GM12875 (cell line): ENCODE data around the gene UGT1A7.
"Not testable (repeated sequence)": the region's sequence is repeated elsewhere in the genome, so short reads cannot be mapped to it uniquely, and the experiment has no call there.

ENCODE experiments used
- H3K4me3 ChIP-seq: one replicate; pipeline ENCODE4 v1.5.1; 2011; ENCODE audit warnings: low read depth, low read length, control low read depth
- CTCF ChIP-seq: IDR thresholded peaks from 2 replicates; pipeline ENCODE4 v1.5.1; 2011; ENCODE audit warnings: low read depth, mild to moderate bottlenecking, control low read depth, inconsistent platforms, low read length, moderate library complexity, borderline replicate concordance; ENCODE audit not compliant: insufficient read depth

The UGT1A7 gene

GRCh38 chr2:233681521-233682099 lies at the start of gene UGT1A7:
Gene UGT1A7, plus strand, starts transcription at chr2:233681901. Its CDS starts 37 bp downstream, at chr2:233681938.
- H3K4me3 ChIP-seq, result no peak within 1 kb of the TSS
- TF ChIP-seq CTCF, result no peak

GRCh38 chr2:233636306-233636705 lies 45.4 kb upstream of the UGT1A7 start, which contains the start of gene UGT1A10:
Gene UGT1A10, plus strand, starts transcription at chr2:233636448. Its CDS starts 75 bp downstream, at chr2:233636523.
- not testable (repeated sequence) for H3K4me3 ChIP-seq

GRCh38 chr2:233638836-233639235 lies 42.9 kb upstream of the UGT1A7 start:
- H3K4me3 ChIP-seq, result no peak overlapping the region
- TF ChIP-seq CTCF, result no peak

GRCh38 chr2:233639860-233640259 lies 41.8 kb upstream of the UGT1A7 start:
- no peak for TF ChIP-seq CTCF
- no peak overlapping the region for H3K4me3 ChIP-seq

- no peak overlapping the region for H3K4me3 ChIP-seq
- TF ChIP-seq CTCF, result peak; percentile 37; the same call in 1 of the 2 replicates
Measured at GRCh38 chr2:233643128-233643527, 38.6 kb upstream of the UGT1A7 start.

- not testable (repeated sequence) for H3K4me3 ChIP-seq
Measured at GRCh38 chr2:233646033-233646432, 35.7 kb upstream of the UGT1A7 start.

- H3K4me3 ChIP-seq, result no peak overlapping the region
- no peak for TF ChIP-seq CTCF
Measured at GRCh38 chr2:233650981-233651380, 30.7 kb upstream of the UGT1A7 start.

- TF ChIP-seq CTCF, result no peak
- no peak overlapping the region for H3K4me3 ChIP-seq
Measured at GRCh38 chr2:233651430-233651829, 30.3 kb upstream of the UGT1A7 start.
